ENCODE measurements around the gene ARHGAP44.

- TF ChIP-seq CTCF (IDR thresholded peaks at IDR 0.05) (no peak), EZH2 (IDR thresholded peaks at IDR 0.05; ENCODE audit: borderline replicate concordance, insufficient read depth, low read depth, low read length, poor library complexity, severe bottlenecking) (no peak)
Measured at GRCh38 chr17:12990926-12991325, 201.6 kb downstream of the ARHGAP44 start.

Measured in B cell (primary cell).